CD4-positive, alpha-beta memory T cell (primary cell): ENCODE measurements around the gene RHO. TPM values are rescaled to one million over a fixed set of nuclear protein-coding genes. Genes with fewer than 3 reads are reported as not detected.
A peak's percentile ranks its signal among the peaks of the same experiment; 100 is the strongest.

Source experiments
- CTCF ChIA-PET: fragments of 350-600 bp; sonication (Branson Sonifier 250); formaldehyde crosslinking; loops from one replicate; lab custom pipeline; 2021; ENCODE audit warnings: inconsistent platforms; ENCODE audit not compliant: partially characterized antibody; lab: Charles Lee
- POLR2A ChIA-PET: fragments of 350-600 bp; sonication (Branson Sonifier 250); formaldehyde crosslinking; loops from one replicate; lab custom pipeline; 2021; ENCODE audit not compliant: partially characterized antibody; lab: Charles Lee
- DNase-seq, 5 donors: peaks; one replicate each; pipeline versions ENCODE4 v3.0.0 to v3.0.0-alpha.2; 2020 to 2022; ENCODE audit warnings: mixed read lengths in 1 of 5
- H3K27ac ChIP-seq: one replicate; pipeline ENCODE4 v1.7.0; 2013; ENCODE audit warnings: low read depth, low read length
- H3K27me3 ChIP-seq: 2 replicates; pipeline ENCODE4 v1.7.0; 2013; ENCODE audit warnings: mild to moderate bottlenecking, low read length, moderate library complexity; ENCODE audit not compliant: insufficient read depth
- H3K36me3 ChIP-seq: 2 replicates; pipeline ENCODE4 v1.7.0; 2013; ENCODE audit warnings: mild to moderate bottlenecking, low read length, moderate library complexity; ENCODE audit not compliant: insufficient read depth
- H3K4me1 ChIP-seq: 2 replicates; pipeline ENCODE4 v1.7.0; 2013; ENCODE audit warnings: mild to moderate bottlenecking, low read length, moderate library complexity; ENCODE audit not compliant: insufficient read depth
- H3K4me3 ChIP-seq, 2 donors: one replicate each; pipeline ENCODE4 v1.7.0; 2013; ENCODE audit warnings: low read length in 2 of 2, mild to moderate bottlenecking in 1 of 2
- H3K9me3 ChIP-seq, 2 donors: one replicate each; pipeline ENCODE4 v1.7.0; 2013; ENCODE audit warnings: low read length in 2 of 2, control low read depth in 1 of 2; ENCODE audit not compliant: control insufficient read depth in 1 of 2
- H3K27ac Mint-ChIP-seq, 7 donors: one replicate each; pipeline ENCODE4 v1.8.0; 2020 to 2021; ENCODE audit warnings: mixed read lengths in 7 of 7, mild to moderate bottlenecking in 6 of 7, inconsistent platforms in 3 of 7, moderate library complexity in 3 of 7
- H3K27me3 Mint-ChIP-seq, 2 donors: one replicate each; pipeline ENCODE4 v1.8.0; 2020 to 2021; ENCODE audit warnings: mixed read lengths in 2 of 2
- H3K36me3 Mint-ChIP-seq, 2 donors: one replicate each; pipeline ENCODE4 v1.8.0; 2020 to 2021; ENCODE audit warnings: mixed read lengths in 2 of 2, inconsistent platforms in 1 of 2, mild to moderate bottlenecking in 1 of 2
- H3K4me1 Mint-ChIP-seq, 4 donors: one replicate each; pipeline ENCODE4 v1.8.0; 2020 to 2021; ENCODE audit warnings: mixed read lengths in 4 of 4, mild to moderate bottlenecking in 1 of 4
- H3K4me3 Mint-ChIP-seq, 8 donors: one replicate each; pipeline ENCODE4 v1.8.0; 2020 to 2021; ENCODE audit warnings: mixed read lengths in 8 of 8, mild to moderate bottlenecking in 7 of 8, moderate library complexity in 6 of 8, inconsistent platforms in 3 of 8
- H3K9me3 Mint-ChIP-seq, 8 donors: one replicate each; pipeline ENCODE4 v1.8.0; 2020 to 2021; ENCODE audit warnings: mixed read lengths in 8 of 8, mild to moderate bottlenecking in 5 of 8, inconsistent platforms in 3 of 8, moderate library complexity in 1 of 8
- intact Hi-C: fragments of 100-400 bp; cut with micrococcal nuclease; formaldehyde crosslinking; loops from one replicate; pipeline ENCODE4 v1.15.1; 2023
- polyA plus RNA-seq, 2 donors: library from polyadenylated mRNA; unstranded; fragments of 300-500 nt; fragmentation: Illumina TruSeq; gene quantifications; one replicate each; pipeline ENCODE4 v1.2.3, GENCODE V29; 2021
- total RNA-seq, 2 experiments: library from RNA; stranded (reverse); gene quantifications; one replicate each; pipeline ENCODE4 v1.2.3, GENCODE V29; 2021

Gene RHO
- total and polyA plus RNA-seq, 4 experiments from 2014 or later: not detected

GRCh38 chr3:129519896-129520715 lies 8.3 kb upstream of the RHO start:
- POLR2A ChIA-PET: no interaction called here

GRCh38 chr3:129520960-129521359 lies 7.5 kb upstream of the RHO start:
- Mint-ChIP-seq H3K27ac (no peak overlapping the region), H3K36me3 (peaks cover 3 to 14% of the 10 kb centered on the region in 2 donors), H3K9me3 (no peaks in the 10 kb centered on the region), H3K4me3 (no peak overlapping the region), H3K27me3 (no peaks in the 10 kb centered on the region), H3K4me1 (peaks cover 0 to 2% (median 0%) of the 10 kb centered on the region in 4 donors)
- DNase-seq: no peak
- H3K4me1 ChIP-seq: no peaks in the 10 kb centered on the region
- ChIA-PET CTCF (no interaction called here), POLR2A (no interaction called here)
- intact Hi-C loops: no loop called here
- no peaks in the 10 kb centered on the region for H3K27me3 ChIP-seq
- H3K27ac ChIP-seq: no peak overlapping the region
- H3K36me3 ChIP-seq: no peaks in the 10 kb centered on the region
- no peak overlapping the region for H3K4me3 ChIP-seq
- no peaks in the 10 kb centered on the region for H3K9me3 ChIP-seq

More at GRCh38 chr3:129519896-129520715, 8.3 kb upstream of the RHO start:
- H3K27ac ChIP-seq: no peak overlapping the region
- H3K9me3 Mint-ChIP-seq: no peaks in the 10 kb centered on the region
- H3K9me3 ChIP-seq: no peaks in the 10 kb centered on the region
- DNase-seq: no peak
- no peak overlapping the region for H3K4me3 ChIP-seq
- no peak overlapping the region for H3K4me3 Mint-ChIP-seq
- peak overlapping the region in 2 of 7 donors; percentile 42 to 51 for H3K27ac Mint-ChIP-seq
- no peaks in the 10 kb centered on the region for H3K27me3 Mint-ChIP-seq
- no peaks in the 10 kb centered on the region for H3K27me3 ChIP-seq
- no peaks in the 10 kb centered on the region for H3K4me1 ChIP-seq
- H3K36me3 Mint-ChIP-seq: peaks cover 3 to 15% of the 10 kb centered on the region in 2 donors
- CTCF ChIA-PET: no interaction called here
- peaks cover 0 to 2% (median 0%) of the 10 kb centered on the region in 4 donors for H3K4me1 Mint-ChIP-seq
- intact Hi-C loops: no loop called here
- H3K36me3 ChIP-seq: no peaks in the 10 kb centered on the region

DNA sequence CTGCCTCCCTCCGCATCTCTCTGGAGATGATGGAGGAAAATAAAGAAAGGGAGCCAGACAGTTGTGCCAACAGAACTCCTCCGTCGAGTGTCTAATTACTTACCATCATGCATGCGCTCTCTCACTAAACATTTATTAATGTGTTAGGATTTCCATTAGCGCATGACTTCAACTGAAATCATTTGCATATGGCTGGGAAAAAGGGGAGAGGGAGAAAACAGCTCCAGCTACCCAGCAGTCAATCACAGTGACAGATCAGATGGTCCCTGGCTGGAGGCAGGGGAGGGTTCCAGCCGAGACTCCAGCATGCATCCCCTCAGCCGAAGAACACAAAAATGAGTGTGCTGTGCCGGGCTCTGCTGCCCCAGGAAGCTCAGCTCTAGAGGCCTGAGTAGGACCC lies 6.8 kb upstream of the RHO start:
- Histone ChIP-seq H3K36me3 (no peaks in the 10 kb centered on the region), H3K4me1 (no peaks in the 10 kb centered on the region), H3K9me3 (no peaks in the 10 kb centered on the region), H3K4me3 (no peak overlapping the region), H3K27me3 (no peaks in the 10 kb centered on the region), H3K27ac (no peak overlapping the region)
- no peak overlapping the region for H3K4me3 Mint-ChIP-seq
- ChIA-PET POLR2A (no interaction called here), CTCF (no interaction called here)
- H3K36me3 Mint-ChIP-seq: peaks cover 0 to 8% of the 10 kb centered on the region in 2 donors
- peaks cover 0 to 2% (median 0%) of the 10 kb centered on the region in 4 donors for H3K4me1 Mint-ChIP-seq
- intact Hi-C loops: no loop called here
- no peak for DNase-seq
- no peaks in the 10 kb centered on the region for H3K9me3 Mint-ChIP-seq
- H3K27me3 Mint-ChIP-seq: no peaks in the 10 kb centered on the region
- no peak overlapping the region for H3K27ac Mint-ChIP-seq

DNA sequence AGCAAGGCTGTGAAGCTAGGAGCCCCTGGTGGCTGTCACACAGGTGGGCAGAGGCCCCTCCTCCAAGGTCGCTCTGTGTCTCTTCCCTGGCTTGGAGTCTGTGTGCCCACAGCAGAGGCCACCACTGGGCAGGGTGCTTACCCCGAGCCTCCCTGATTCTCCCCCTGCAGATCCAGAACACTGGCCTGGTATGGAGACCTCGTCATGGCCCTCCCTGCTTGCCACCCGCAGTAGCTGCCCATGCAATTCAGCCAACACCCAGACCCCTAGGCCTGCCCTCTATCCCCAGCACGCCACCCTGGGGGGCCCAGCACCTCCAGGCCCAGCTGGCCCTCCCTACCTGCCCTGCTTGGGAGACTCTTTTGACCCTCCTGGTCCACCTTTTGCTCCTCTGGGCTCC lies 5.5 kb upstream of the RHO start:
- H3K4me1 ChIP-seq: no peaks in the 10 kb centered on the region
- no peaks in the 10 kb centered on the region for H3K27me3 ChIP-seq
- no peak overlapping the region for H3K4me3 ChIP-seq
- POLR2A ChIA-PET: interaction anchor here (1.5 kb wide), 1 partner anchor 54 kb away, joined by 4 read pairs; no protein-coding TSS in a partner anchor
- H3K36me3 ChIP-seq: no peaks in the 10 kb centered on the region
- DNase-seq: no peak
- no peaks in the 10 kb centered on the region for H3K9me3 ChIP-seq
- no peaks in the 10 kb centered on the region for H3K9me3 Mint-ChIP-seq
- H3K27me3 Mint-ChIP-seq: no peaks in the 10 kb centered on the region
- no peaks in the 10 kb centered on the region for H3K4me1 Mint-ChIP-seq
- CTCF ChIA-PET: no interaction called here
- no peak overlapping the region for H3K27ac ChIP-seq
- peak overlapping the region in 2 of 7 donors; percentile 38 to 67 for H3K27ac Mint-ChIP-seq
- H3K4me3 Mint-ChIP-seq: no peak overlapping the region
- no peaks in the 10 kb centered on the region for H3K36me3 Mint-ChIP-seq
- intact Hi-C loops: no loop called here

- Mint-ChIP-seq H3K9me3 (no peaks in the 10 kb centered on the region), H3K36me3 (no peaks in the 10 kb centered on the region), H3K27me3 (no peaks in the 10 kb centered on the region), H3K4me1 (no peaks in the 10 kb centered on the region), H3K4me3 (no peak overlapping the region), H3K27ac (peak overlapping the region in 2 of 7 donors; percentile 29 to 46)
- Histone ChIP-seq H3K9me3 (no peaks in the 10 kb centered on the region), H3K27me3 (no peaks in the 10 kb centered on the region), H3K36me3 (no peaks in the 10 kb centered on the region), H3K27ac (no peak overlapping the region), H3K4me1 (no peaks in the 10 kb centered on the region), H3K4me3 (no peak overlapping the region)
- no peak for DNase-seq
- ChIA-PET POLR2A (no interaction called here), CTCF (no interaction called here)
- intact Hi-C loops: no loop called here
These were observed 4.4 kb upstream of the RHO start for GRCh38 chr3:129524081-129524480.

DNA sequence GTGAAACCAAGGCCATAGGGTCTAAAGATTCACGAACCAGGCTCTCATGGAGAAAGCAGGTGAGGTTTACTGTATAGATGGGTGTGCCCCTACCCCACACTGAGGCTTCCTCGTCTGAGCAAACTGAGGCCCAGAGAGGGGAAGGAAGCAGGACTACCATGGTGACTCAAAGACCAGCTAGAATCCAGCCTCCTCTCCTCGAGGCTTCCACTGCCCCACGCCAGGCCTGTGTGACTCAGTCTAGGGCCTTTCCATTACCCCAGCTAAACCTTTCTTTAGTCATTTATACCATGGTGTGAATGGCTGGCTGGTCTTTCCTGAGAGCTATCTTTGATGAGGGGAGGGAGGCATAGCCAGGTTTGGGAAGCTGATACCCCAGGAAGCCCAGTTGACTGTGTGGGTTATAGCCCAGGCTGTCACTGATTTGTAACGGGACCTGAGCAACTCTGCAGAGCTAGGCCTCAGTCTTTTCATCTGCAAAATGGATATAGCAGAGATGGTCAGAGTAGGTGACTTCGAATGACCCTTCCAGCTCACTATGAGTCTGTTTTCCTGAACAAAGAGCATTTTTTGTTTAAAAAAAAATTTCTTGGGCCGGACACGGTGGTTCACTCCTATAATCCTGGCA lies 3.0 kb upstream of the RHO start:
- no peaks in the 10 kb centered on the region for H3K9me3 Mint-ChIP-seq
- H3K4me1 Mint-ChIP-seq: no peaks in the 10 kb centered on the region
- no peaks in the 10 kb centered on the region for H3K27me3 ChIP-seq
- H3K4me1 ChIP-seq: no peaks in the 10 kb centered on the region
- ChIA-PET POLR2A (no interaction called here), CTCF (no interaction called here)
- H3K27me3 Mint-ChIP-seq: no peaks in the 10 kb centered on the region
- no peaks in the 10 kb centered on the region for H3K36me3 Mint-ChIP-seq
- peak overlapping the region in 3 of 7 donors; percentile 10 to 42 (median 37) for H3K27ac Mint-ChIP-seq
- no peak overlapping the region for H3K27ac ChIP-seq
- H3K4me3 Mint-ChIP-seq: no peak overlapping the region
- no peak overlapping the region for H3K4me3 ChIP-seq
- no peak for DNase-seq
- no peaks in the 10 kb centered on the region for H3K9me3 ChIP-seq
- intact Hi-C loops: no loop called here
- no peaks in the 10 kb centered on the region for H3K36me3 ChIP-seq

- Histone ChIP-seq H3K36me3 (no peaks in the 10 kb centered on the region), H3K27ac (no peak overlapping the region), H3K4me1 (no peaks in the 10 kb centered on the region), H3K9me3 (no peaks in the 10 kb centered on the region), H3K4me3 (no peak overlapping the region), H3K27me3 (no peaks in the 10 kb centered on the region)
- CTCF ChIA-PET: no interaction called here
- no peak for DNase-seq
- Mint-ChIP-seq H3K9me3 (no peaks in the 10 kb centered on the region), H3K4me1 (no peaks in the 10 kb centered on the region), H3K36me3 (no peaks in the 10 kb centered on the region), H3K27me3 (no peaks in the 10 kb centered on the region), H3K27ac (no peak overlapping the region), H3K4me3 (no peak overlapping the region)
- POLR2A ChIA-PET: no interaction called here
- intact Hi-C loops: no loop called here
These were observed 2.1 kb upstream of the RHO start for GRCh38 chr3:129526121-129526900.
